GM21515 (cell line): Measurements from ENCODE around the gene MMRN2.
A peak's percentile ranks its signal among the peaks of the same experiment; 100 is the strongest.
"Not testable (repeated sequence)": the region's sequence is repeated elsewhere in the genome, so short reads cannot be mapped to it uniquely, and the experiment has no call there.

Experiments
- ATAC-seq: cut with Tn5 transposase; IDR thresholded peaks from one replicate; pipeline ENCODE4 v1.9.1; 2021; ENCODE audit not compliant: unreplicated experiment

Gene MMRN2

GRCh38 chr10:86957471-86958115 lies at the start of gene MMRN2:
Gene MMRN2 (minus strand): TSS chr10:86957615. CDS start chr10:86957541, 74 bp downstream.
- ATAC-seq = no peak

- ATAC-seq = not testable (repeated sequence)
Observed at GRCh38 chr10:87007124-87007523, 49.7 kb upstream of the MMRN2 start.

- no peak for ATAC-seq
Observed at GRCh38 chr10:87000491-87000890, 43.1 kb upstream of the MMRN2 start.

GRCh38 chr10:86999802-87000403 lies 42.5 kb upstream of the MMRN2 start:
- not testable (repeated sequence) for ATAC-seq

GRCh38 chr10:86992929-86993328 lies 35.5 kb upstream of the MMRN2 start:
- ATAC-seq = no peak

GRCh38 chr10:86992456-86992855 lies 35.0 kb upstream of the MMRN2 start:
- ATAC-seq = no peak

- not testable (repeated sequence) for ATAC-seq
Observed at GRCh38 chr10:86991362-86991761, 33.9 kb upstream of the MMRN2 start.

- ATAC-seq = no peak
Observed at GRCh38 chr10:86988520-86988919, 31.1 kb upstream of the MMRN2 start.

GRCh38 chr10:86984498-86984897 lies 27.1 kb upstream of the MMRN2 start:
- not testable (repeated sequence) for ATAC-seq

- no peak for ATAC-seq
Observed at GRCh38 chr10:86981716-86982115, 24.3 kb upstream of the MMRN2 start.

- not testable (repeated sequence) for ATAC-seq
Observed at GRCh38 chr10:86981020-86981419, 23.6 kb upstream of the MMRN2 start.

- no peak for ATAC-seq
Observed at GRCh38 chr10:86979977-86980448, 22.6 kb upstream of the MMRN2 start.

- no peak for ATAC-seq
Observed at GRCh38 chr10:86979296-86979818, 21.9 kb upstream of the MMRN2 start.

GRCh38 chr10:86978457-86978856 lies 21.0 kb upstream of the MMRN2 start:
- not testable (repeated sequence) for ATAC-seq

GRCh38 chr10:86976362-86977056 lies 19.1 kb upstream of the MMRN2 start:
- ATAC-seq = no peak

GRCh38 chr10:86974484-86974883 lies 17.1 kb upstream of the MMRN2 start:
- ATAC-seq = no peak

- no peak for ATAC-seq
Observed at GRCh38 chr10:86972613-86973380, 15.4 kb upstream of the MMRN2 start.

GRCh38 chr10:86971232-86971991 lies 14.0 kb upstream of the MMRN2 start:
- ATAC-seq = peak; percentile 74

- no peak for ATAC-seq
Observed at GRCh38 chr10:86970982-86971231, 13.5 kb upstream of the MMRN2 start.

GRCh38 chr10:86970162-86970981 lies 13.0 kb upstream of the MMRN2 start:
- no peak for ATAC-seq
